Measurements from ENCODE around the gene AIFM1.

The AIFM1 gene

GRCh38 chrX:130174045-130174704 is 8.5 kb upstream of the AIFM1 start:
- TF ChIP-seq CTCF (IDR thresholded peaks at IDR 0.05; ENCODE audit: low read depth, low read length): no peak
- no peak overlapping the region for H3K4me3 ChIP-seq (ENCODE audit: low read depth, low read length)
- no peaks in the 10 kb centered on the region for H3K36me3 ChIP-seq
- no peak for DNase-seq
- no peaks in the 10 kb centered on the region for H3K9me3 ChIP-seq (ENCODE audit: severe bottlenecking)
- H3K27ac ChIP-seq: no peak overlapping the region
- peaks cover 3% of the 10 kb centered on the region for H3K27me3 ChIP-seq (ENCODE audit: insufficient read depth, low read depth, severe bottlenecking)

- H3K4me3 ChIP-seq (ENCODE audit: low read depth, low read length): no peak overlapping the region
- no peak for TF ChIP-seq CTCF (IDR thresholded peaks at IDR 0.05; ENCODE audit: low read depth, low read length)
- no peak for DNase-seq
- H3K9me3 ChIP-seq (ENCODE audit: severe bottlenecking): no peaks in the 10 kb centered on the region
- H3K27me3 ChIP-seq (ENCODE audit: insufficient read depth, low read depth, severe bottlenecking): peaks cover 3% of the 10 kb centered on the region
- no peaks in the 10 kb centered on the region for H3K36me3 ChIP-seq
- no peak overlapping the region for H3K27ac ChIP-seq
Measured at GRCh38 chrX:130173190-130173895, 7.7 kb upstream of the AIFM1 start.

- Histone ChIP-seq H3K27ac (no peak overlapping the region), H3K27me3 (ENCODE audit: insufficient read depth, low read depth, severe bottlenecking) (peaks cover 3% of the 10 kb centered on the region), H3K4me3 (ENCODE audit: low read depth, low read length) (no peak overlapping the region), H3K9me3 (ENCODE audit: severe bottlenecking) (no peaks in the 10 kb centered on the region), H3K36me3 (no peaks in the 10 kb centered on the region)
- DNase-seq: no peak
- no peak for TF ChIP-seq CTCF (IDR thresholded peaks at IDR 0.05; ENCODE audit: low read depth, low read length)
Measured at GRCh38 chrX:130172127-130172845, 6.6 kb upstream of the AIFM1 start.

- no peak within 1 kb of the TSS for H3K4me3 ChIP-seq (ENCODE audit: low read depth, low read length)
- H3K27ac ChIP-seq: no peak within 1 kb of the TSS
- H3K9me3 ChIP-seq (ENCODE audit: severe bottlenecking): no peaks in the 10 kb centered on the region
- peaks cover 3% of the 10 kb centered on the region for H3K27me3 ChIP-seq (ENCODE audit: insufficient read depth, low read depth, severe bottlenecking)
- no peaks in the 10 kb centered on the region for H3K36me3 ChIP-seq
- TF ChIP-seq CTCF (IDR thresholded peaks at IDR 0.05; ENCODE audit: low read depth, low read length): no peak
- no peak for DNase-seq
Measured at GRCh38 chrX:130171446-130172126, 5.9 kb upstream of the AIFM1 start, which contains the start of gene RAB33A. TSS of gene RAB33A (plus strand) at chrX:130171962. CDS start at chrX:130172063, 101 bp downstream.

- Histone ChIP-seq H3K4me3 (ENCODE audit: low read depth, low read length) (no peak overlapping the region), H3K36me3 (no peaks in the 10 kb centered on the region), H3K27me3 (ENCODE audit: insufficient read depth, low read depth, severe bottlenecking) (peaks cover 3% of the 10 kb centered on the region), H3K9me3 (ENCODE audit: severe bottlenecking) (no peaks in the 10 kb centered on the region), H3K27ac (no peak overlapping the region)
- no peak for TF ChIP-seq CTCF (IDR thresholded peaks at IDR 0.05; ENCODE audit: low read depth, low read length)
- no peak for DNase-seq
Measured at GRCh38 chrX:130170752-130171445, 5.3 kb upstream of the AIFM1 start.
